Immature natural killer cell (primary cell): ENCODE results near the gene C20orf96. TPM values are rescaled to one million over a fixed set of nuclear protein-coding genes. Genes with fewer than 3 reads are reported as not detected.
"Not testable (repeated sequence)": the region's sequence is repeated elsewhere in the genome, so short reads cannot be mapped to it uniquely, and the experiment has no call there.

Source experiments
- DNase-seq, 3 donors: peaks; one replicate each; pipeline ENCODE4 v3.0.0; 2022; ENCODE audit warnings: mixed read lengths in 1 of 3
- H3K27ac Mint-ChIP-seq, 6 donors: one replicate each; pipeline ENCODE4 v1.8.0; 2020; ENCODE audit warnings: mixed read lengths in 6 of 6, mild to moderate bottlenecking in 5 of 6, inconsistent platforms in 4 of 6, moderate library complexity in 3 of 6
- H3K27me3 Mint-ChIP-seq, 3 donors: one replicate each; pipeline ENCODE4 v1.8.0; 2020 to 2021; ENCODE audit warnings: low read depth in 3 of 3, mild to moderate bottlenecking in 3 of 3, mixed read lengths in 3 of 3, moderate library complexity in 3 of 3, inconsistent platforms in 1 of 3
- H3K36me3 Mint-ChIP-seq, 3 donors: one replicate each; pipeline ENCODE4 v1.8.0; 2020; ENCODE audit warnings: mixed read lengths in 3 of 3, inconsistent platforms in 2 of 3, mild to moderate bottlenecking in 2 of 3
- H3K4me1 Mint-ChIP-seq, 2 donors: one replicate each; pipeline ENCODE4 v1.8.0; 2020; ENCODE audit warnings: inconsistent platforms in 2 of 2, mild to moderate bottlenecking in 2 of 2, mixed read lengths in 2 of 2, moderate library complexity in 1 of 2
- H3K4me3 Mint-ChIP-seq, 5 donors: one replicate each; pipeline ENCODE4 v1.8.0; 2020; ENCODE audit warnings: mild to moderate bottlenecking in 5 of 5, mixed read lengths in 5 of 5, inconsistent platforms in 3 of 5, moderate library complexity in 3 of 5
- H3K9me3 Mint-ChIP-seq, 6 donors: one replicate each; pipeline ENCODE4 v1.8.0; 2020; ENCODE audit warnings: mild to moderate bottlenecking in 6 of 6, mixed read lengths in 6 of 6, inconsistent platforms in 4 of 6, moderate library complexity in 3 of 6
- polyA plus RNA-seq, 3 donors: library from polyadenylated mRNA; unstranded; fragments of 300-500 nt; fragmentation: Illumina TruSeq; gene quantifications; one replicate each; pipeline ENCODE4 v1.2.3, GENCODE V29; 2021

C20orf96 gene
- polyA plus RNA-seq, 3 donors from 2014 or later: 0.23 to 0.50 (median 0.32) TPM

DNA sequence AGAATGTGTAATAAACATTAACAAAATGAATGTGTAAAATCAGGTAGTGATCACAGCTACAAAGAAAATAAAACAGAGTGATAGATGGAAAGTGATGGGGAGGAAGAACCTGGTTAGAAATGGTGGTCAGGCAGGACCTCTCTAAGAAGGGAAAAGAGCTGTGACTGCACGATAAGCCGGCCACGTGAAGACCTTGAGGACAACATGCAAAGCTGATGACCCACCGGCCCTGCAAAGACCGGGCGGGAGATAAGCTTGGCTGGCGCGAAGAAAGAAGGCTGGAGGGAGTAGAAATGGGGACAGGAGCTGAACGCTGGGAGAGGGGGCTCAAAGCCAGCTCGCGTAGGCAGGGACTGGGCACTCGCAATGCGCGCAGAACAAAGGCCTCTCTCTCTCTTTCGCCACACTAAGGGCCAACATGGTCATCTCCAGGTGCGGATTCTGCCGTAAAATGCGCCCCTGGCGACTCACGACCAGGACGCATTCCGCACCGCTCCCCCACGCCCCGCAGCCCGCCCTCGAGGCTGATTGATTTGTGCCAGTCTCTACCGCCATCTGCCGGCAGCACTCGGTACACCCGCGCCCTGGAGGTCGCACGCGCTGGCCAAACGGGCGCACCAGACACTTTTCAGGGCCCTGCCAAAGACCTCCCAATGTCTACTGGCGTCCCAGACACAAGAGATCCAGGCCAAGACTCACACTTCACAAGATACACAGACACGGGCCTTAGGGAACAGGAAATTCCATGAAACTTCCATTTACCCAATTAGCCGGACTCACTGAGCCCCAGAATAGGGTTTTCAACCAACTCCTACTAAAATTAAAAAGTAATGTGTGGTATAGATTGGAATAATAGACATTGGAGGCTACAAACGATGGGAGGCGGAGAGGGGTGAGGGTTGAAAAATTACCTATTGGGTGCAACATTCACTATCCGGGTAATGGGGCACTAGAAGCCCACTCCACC lies 23.7 kb downstream of the C20orf96 start:
- H3K27ac Mint-ChIP-seq: no peak overlapping the region
- H3K4me1 Mint-ChIP-seq: peaks cover 3 to 11% of the 10 kb centered on the region in 2 donors
- peak overlapping the region; percentile 61 to 84 (median 81) for H3K4me3 Mint-ChIP-seq
- peak; percentile 82 to 84 (median 83) for DNase-seq
- H3K9me3 Mint-ChIP-seq: no peaks in the 10 kb centered on the region
- no peaks in the 10 kb centered on the region for H3K36me3 Mint-ChIP-seq
- H3K27me3 Mint-ChIP-seq: peaks cover 0 to 5% (median 3%) of the 10 kb centered on the region in 3 donors

GRCh38 chr20:263701-264100 lies 26.8 kb downstream of the C20orf96 start:
- Mint-ChIP-seq H3K9me3 (no peaks in the 10 kb centered on the region), H3K36me3 (no peaks in the 10 kb centered on the region), H3K27me3 (peaks cover 3 to 7% (median 4%) of the 10 kb centered on the region in 3 donors), H3K27ac (no peak overlapping the region), H3K4me3 (no peak overlapping the region), H3K4me1 (peaks cover 3 to 11% of the 10 kb centered on the region in 2 donors)
- DNase-seq: no peak

GRCh38 chr20:259981-260380 lies 30.6 kb downstream of the C20orf96 start:
- no peaks in the 10 kb centered on the region for H3K9me3 Mint-ChIP-seq
- H3K36me3 Mint-ChIP-seq: no peaks in the 10 kb centered on the region
- H3K4me1 Mint-ChIP-seq: no peaks in the 10 kb centered on the region
- peaks cover 1 to 5% (median 4%) of the 10 kb centered on the region in 3 donors for H3K27me3 Mint-ChIP-seq
- no peak for DNase-seq
- H3K4me3 Mint-ChIP-seq: no peak overlapping the region
- no peak overlapping the region for H3K27ac Mint-ChIP-seq

- Mint-ChIP-seq H3K27ac (no peak overlapping the region), H3K4me1 (no peaks in the 10 kb centered on the region), H3K4me3 (no peak overlapping the region), H3K9me3 (no peaks in the 10 kb centered on the region), H3K36me3 (no peaks in the 10 kb centered on the region), H3K27me3 (peaks cover 1 to 4% (median 2%) of the 10 kb centered on the region in 3 donors)
- DNase-seq: no peak
Measured at GRCh38 chr20:258963-259362, 31.6 kb downstream of the C20orf96 start.

GRCh38 chr20:258269-258858 lies 32.2 kb downstream of the C20orf96 start:
- no peak overlapping the region for H3K4me3 Mint-ChIP-seq
- H3K27ac Mint-ChIP-seq: no peak overlapping the region
- no peaks in the 10 kb centered on the region for H3K4me1 Mint-ChIP-seq
- peaks cover 1 to 4% (median 2%) of the 10 kb centered on the region in 3 donors for H3K27me3 Mint-ChIP-seq
- no peak for DNase-seq
- H3K36me3 Mint-ChIP-seq: no peaks in the 10 kb centered on the region
- no peaks in the 10 kb centered on the region for H3K9me3 Mint-ChIP-seq

DNA sequence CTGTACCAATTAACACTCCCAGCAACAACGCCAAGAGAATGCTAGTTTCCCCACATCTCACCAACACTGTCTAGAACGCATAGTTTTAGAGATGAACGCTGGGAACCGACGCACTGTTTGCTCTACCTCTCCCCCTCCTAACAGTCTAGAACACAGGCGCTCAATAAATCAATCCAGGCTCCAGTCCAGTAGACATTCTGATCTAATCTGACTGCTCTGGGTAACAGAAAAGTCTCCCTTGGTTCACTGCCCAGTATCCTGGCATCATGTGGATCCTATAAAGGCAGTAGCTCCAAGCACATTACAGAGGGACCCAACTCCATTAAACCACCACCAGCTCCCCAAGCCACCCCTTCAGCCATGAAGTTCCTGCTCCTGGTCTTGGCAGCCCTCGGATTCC lies 33.1 kb downstream of the C20orf96 start, which contains the start of gene DEFB132:
Gene DEFB132 (plus strand): TSS at position 306 of the 400 bp plus-strand sequence. CDS start 55 bp downstream, at position 361.
- Mint-ChIP-seq H3K9me3 (no peaks in the 10 kb centered on the region), H3K36me3 (no peaks in the 10 kb centered on the region), H3K4me1 (no peaks in the 10 kb centered on the region), H3K27ac (no peak within 1 kb of the TSS), H3K4me3 (no peak within 1 kb of the TSS), H3K27me3 (peaks cover 1 to 4% (median 2%) of the 10 kb centered on the region in 3 donors)
- no peak for DNase-seq

GRCh38 chr20:253447-253846 lies 37.1 kb downstream of the C20orf96 start:
- H3K4me1 Mint-ChIP-seq: peaks cover 9 to 15% of the 10 kb centered on the region in 2 donors
- DNase-seq, H3K36me3 Mint-ChIP-seq, H3K27ac Mint-ChIP-seq, H3K27me3 Mint-ChIP-seq, H3K4me3 Mint-ChIP-seq, H3K9me3 Mint-ChIP-seq: not testable (repeated sequence)

- H3K27ac Mint-ChIP-seq: no peak overlapping the region
- no peak for DNase-seq
- no peaks in the 10 kb centered on the region for H3K9me3 Mint-ChIP-seq
- peaks cover 9 to 15% of the 10 kb centered on the region in 2 donors for H3K4me1 Mint-ChIP-seq
- H3K36me3 Mint-ChIP-seq: no peaks in the 10 kb centered on the region
- H3K4me3 Mint-ChIP-seq: no peak overlapping the region
- peaks cover 0 to 2% (median 1%) of the 10 kb centered on the region in 3 donors for H3K27me3 Mint-ChIP-seq
Measured at GRCh38 chr20:252801-253200, 37.7 kb downstream of the C20orf96 start.

DNA sequence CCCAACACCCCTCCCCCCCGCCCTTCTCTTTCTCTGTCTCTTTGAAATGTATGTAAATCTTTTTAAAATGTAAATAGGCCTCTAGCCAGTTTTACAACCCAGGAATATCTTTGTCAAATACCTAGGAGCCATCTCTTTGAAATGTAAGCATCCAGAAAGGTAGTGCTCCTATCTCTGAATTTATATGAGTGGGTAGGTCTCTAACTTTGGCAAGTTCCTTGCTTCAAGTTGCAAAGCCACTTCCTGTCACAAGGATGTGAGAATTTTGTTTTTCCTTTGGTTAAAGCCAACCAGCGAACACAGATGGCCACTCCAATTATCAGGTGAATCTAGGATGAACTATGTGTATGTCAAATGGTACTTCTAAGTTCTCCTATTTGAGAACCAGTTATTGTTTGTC lies 39.2 kb downstream of the C20orf96 start:
- peaks cover 0 to 4% (median 0%) of the 10 kb centered on the region in 3 donors for H3K27me3 Mint-ChIP-seq
- no peaks in the 10 kb centered on the region for H3K36me3 Mint-ChIP-seq
- no peak overlapping the region for H3K27ac Mint-ChIP-seq

GRCh38 chr20:242905-243304 lies 47.6 kb downstream of the C20orf96 start:
- H3K4me1 Mint-ChIP-seq: peaks cover 0 to 1% of the 10 kb centered on the region in 2 donors
- no peak for DNase-seq
- no peaks in the 10 kb centered on the region for H3K9me3 Mint-ChIP-seq
- no peaks in the 10 kb centered on the region for H3K36me3 Mint-ChIP-seq
- no peak overlapping the region for H3K27ac Mint-ChIP-seq
- peaks cover 0 to 2% (median 2%) of the 10 kb centered on the region in 3 donors for H3K27me3 Mint-ChIP-seq
- no peak overlapping the region for H3K4me3 Mint-ChIP-seq

More for the DNA sequence above, 39.2 kb downstream of the C20orf96 start:
- Mint-ChIP-seq H3K4me3 (no peak overlapping the region), H3K4me1 (peaks cover 9 to 15% of the 10 kb centered on the region in 2 donors), H3K9me3 (no peaks in the 10 kb centered on the region)
- no peak for DNase-seq

GRCh38 chr20:237929-238328 lies 52.6 kb downstream of the C20orf96 start:
- Mint-ChIP-seq H3K36me3 (no peaks in the 10 kb centered on the region), H3K9me3 (no peaks in the 10 kb centered on the region), H3K27ac (no peak overlapping the region), H3K4me1 (peaks cover 8 to 10% of the 10 kb centered on the region in 2 donors), H3K27me3 (peaks cover 0 to 3% (median 2%) of the 10 kb centered on the region in 3 donors), H3K4me3 (peak overlapping the region in 1 of 5 donors; percentile 36)
- DNase-seq: no peak

DNA sequence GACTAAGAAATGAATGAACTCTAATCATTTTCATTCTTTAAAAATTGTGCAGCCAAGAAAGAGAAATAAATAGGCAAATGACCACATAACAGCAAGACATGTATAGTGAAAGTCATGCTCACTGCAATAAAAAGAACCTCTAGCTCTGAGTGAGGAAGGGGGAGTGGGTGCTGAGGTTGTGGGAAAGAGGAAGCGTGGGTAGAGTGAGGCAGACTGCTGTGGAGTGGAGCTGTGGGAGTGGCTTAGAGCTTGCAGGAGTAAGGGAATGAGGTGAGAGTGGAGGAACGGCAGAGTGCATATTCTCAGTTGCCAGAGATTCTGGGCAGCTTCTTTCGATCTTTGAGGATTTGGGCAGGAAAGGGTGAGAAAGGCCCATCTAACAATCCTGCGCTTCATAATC lies 53.1 kb downstream of the C20orf96 start:
- H3K27me3 Mint-ChIP-seq: peaks cover 0 to 3% (median 2%) of the 10 kb centered on the region in 3 donors
- peak overlapping the region in 2 of 6 donors; percentile 8 to 51 for H3K27ac Mint-ChIP-seq
- DNase-seq: peak in 1 of 3 donors; percentile 2
- H3K9me3 Mint-ChIP-seq: no peaks in the 10 kb centered on the region
- peaks cover 8 to 10% of the 10 kb centered on the region in 2 donors for H3K4me1 Mint-ChIP-seq
- H3K36me3 Mint-ChIP-seq: no peaks in the 10 kb centered on the region
- H3K4me3 Mint-ChIP-seq: peak overlapping the region; percentile 2 to 50 (median 3)

DNA sequence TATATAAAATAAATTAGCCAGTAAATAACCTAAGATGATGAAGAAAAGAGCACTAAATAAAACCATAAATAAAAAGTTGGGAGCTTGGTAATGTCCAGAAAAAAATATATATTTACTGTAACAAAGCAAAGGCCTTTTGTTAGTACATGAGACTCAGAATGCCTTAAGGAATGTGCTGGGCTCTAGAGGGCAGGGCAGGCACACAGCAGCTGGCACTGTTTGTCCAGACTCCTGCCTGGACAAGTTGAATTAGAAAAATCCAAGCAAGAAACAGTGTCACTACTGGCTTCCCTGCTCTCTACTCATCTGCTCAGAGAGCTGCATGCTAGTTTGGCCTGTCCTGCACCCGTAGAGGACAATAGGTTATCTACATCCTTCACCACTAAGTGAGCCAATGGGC lies 54.7 kb downstream of the C20orf96 start:
- no peak overlapping the region for H3K27ac Mint-ChIP-seq
- H3K9me3 Mint-ChIP-seq: no peaks in the 10 kb centered on the region
- H3K36me3 Mint-ChIP-seq: no peaks in the 10 kb centered on the region
- peaks cover 8 to 10% of the 10 kb centered on the region in 2 donors for H3K4me1 Mint-ChIP-seq
- peaks cover 0 to 3% (median 0%) of the 10 kb centered on the region in 3 donors for H3K27me3 Mint-ChIP-seq
- DNase-seq: no peak
- no peak overlapping the region for H3K4me3 Mint-ChIP-seq
